HL-60/S4 (cell line): Measurements from ENCODE around the gene UBAC1.
"Not testable (repeated sequence)": the region's sequence is repeated elsewhere in the genome, so short reads cannot be mapped to it uniquely, and the experiment has no call there.

Experiments used
- in situ Hi-C: fragments of 300-500 bp; cut with MboI; formaldehyde crosslinking; loops from 2 replicates; pipeline ENCODE4 v1.14.3; 2022; ENCODE audit warnings: low sequenced_read_pairs

The UBAC1 gene

GRCh38 chr9:135943604-135944003 lies 17.6 kb downstream of the UBAC1 start:
- in situ Hi-C loops: not testable (repeated sequence)

- in situ Hi-C loops: no loop called here
Measured at GRCh38 chr9:135941288-135941995, 19.7 kb downstream of the UBAC1 start.

GRCh38 chr9:135939351-135940265 lies 21.6 kb downstream of the UBAC1 start:
- in situ Hi-C loops: no loop called here

DNA sequence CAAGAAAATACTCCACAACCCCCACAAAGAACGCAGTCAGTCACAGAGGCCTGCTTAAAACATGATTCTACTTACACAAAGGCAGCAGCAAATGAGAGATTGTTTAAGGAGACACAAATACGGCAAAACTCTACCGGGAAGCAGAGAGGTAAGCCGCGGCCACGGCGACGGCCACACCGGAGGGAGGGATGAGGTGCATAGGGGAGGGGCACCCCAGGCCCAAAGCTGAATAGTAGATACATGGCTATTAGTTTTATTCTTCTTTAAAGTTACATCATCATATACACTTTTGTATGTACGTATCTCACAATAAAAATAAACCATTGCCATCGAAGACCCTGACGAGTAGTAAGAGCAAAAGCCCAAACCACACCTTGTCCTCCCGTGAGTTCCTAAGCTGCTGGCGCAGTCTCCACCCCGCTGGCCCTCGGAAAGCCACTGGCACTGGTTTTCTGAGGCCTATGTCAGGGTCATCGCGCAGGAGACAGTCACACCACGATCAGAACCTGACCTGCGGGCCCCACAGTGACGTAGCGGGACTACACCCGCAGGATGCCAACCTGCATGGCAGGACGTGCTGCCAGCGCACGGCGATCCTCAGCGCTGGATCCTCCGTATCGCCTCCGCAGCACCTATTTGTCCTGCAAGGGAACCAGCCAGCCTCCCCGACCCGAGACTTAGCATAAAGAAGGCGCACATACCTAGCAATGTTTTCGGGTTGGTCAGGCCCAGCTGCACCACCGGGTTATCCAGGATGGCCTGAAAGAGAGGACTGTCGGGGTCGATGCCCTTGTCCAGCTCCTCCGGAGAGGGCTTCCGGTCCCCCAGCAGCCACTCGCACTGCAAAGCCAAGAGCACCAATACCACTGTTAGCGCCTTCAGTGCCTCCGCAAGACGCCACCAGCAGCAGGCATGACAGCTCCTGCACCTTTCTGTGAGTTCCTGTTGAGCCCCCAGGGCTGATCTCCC lies 23.4 kb downstream of the UBAC1 start:
- in situ Hi-C loops: no loop called here

- in situ Hi-C loops: no loop called here
Measured at GRCh38 chr9:135933114-135933513, 28.1 kb downstream of the UBAC1 start.

- in situ Hi-C loops: no loop called here
Measured at GRCh38 chr9:135932656-135933055, 28.5 kb downstream of the UBAC1 start.

GRCh38 chr9:135931349-135931820 lies 29.8 kb downstream of the UBAC1 start:
- in situ Hi-C loops: no loop called here

DNA sequence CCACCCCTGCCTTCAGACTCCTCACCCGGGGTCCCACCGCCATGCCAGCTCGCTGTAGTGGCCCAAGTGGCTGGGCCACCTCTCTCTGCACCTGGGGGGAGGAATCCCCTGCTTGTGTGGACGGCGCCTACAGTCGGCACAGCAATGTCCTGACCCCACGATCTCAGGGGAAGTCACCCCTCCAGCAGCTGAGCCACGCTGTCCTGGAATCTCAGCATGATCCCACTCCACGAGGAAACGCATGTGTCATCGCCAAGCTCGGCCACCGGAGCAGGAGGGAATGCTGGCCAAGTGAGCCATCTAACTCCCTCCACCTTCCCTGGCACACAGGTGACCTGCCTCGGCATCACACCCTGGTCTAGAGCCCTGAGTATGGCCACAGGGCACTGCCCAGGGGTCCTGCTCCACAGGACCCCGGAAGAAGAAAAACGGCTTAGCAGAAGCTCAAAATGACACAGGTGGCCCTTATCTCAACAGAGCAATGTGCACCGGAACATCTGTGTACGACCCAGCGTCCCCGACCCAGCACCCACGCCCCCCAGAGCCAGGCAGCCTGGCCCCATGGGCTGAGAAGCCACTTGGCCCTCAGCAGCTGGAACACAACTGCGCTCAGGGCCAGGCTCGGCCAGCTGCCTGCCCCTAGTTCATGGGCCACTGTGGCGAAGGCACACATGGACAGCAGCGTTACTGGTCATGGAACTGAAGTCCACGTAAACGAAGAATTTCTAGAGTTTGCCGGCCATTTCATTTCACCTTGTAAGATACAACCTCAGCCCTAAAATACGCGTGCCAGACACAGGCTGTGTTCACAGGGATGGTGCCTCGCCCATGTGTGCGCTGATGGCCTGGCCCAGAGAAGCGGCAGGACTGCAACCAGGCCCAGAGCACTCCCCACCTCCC lies 30.5 kb downstream of the UBAC1 start:
- in situ Hi-C loops: no loop called here

DNA sequence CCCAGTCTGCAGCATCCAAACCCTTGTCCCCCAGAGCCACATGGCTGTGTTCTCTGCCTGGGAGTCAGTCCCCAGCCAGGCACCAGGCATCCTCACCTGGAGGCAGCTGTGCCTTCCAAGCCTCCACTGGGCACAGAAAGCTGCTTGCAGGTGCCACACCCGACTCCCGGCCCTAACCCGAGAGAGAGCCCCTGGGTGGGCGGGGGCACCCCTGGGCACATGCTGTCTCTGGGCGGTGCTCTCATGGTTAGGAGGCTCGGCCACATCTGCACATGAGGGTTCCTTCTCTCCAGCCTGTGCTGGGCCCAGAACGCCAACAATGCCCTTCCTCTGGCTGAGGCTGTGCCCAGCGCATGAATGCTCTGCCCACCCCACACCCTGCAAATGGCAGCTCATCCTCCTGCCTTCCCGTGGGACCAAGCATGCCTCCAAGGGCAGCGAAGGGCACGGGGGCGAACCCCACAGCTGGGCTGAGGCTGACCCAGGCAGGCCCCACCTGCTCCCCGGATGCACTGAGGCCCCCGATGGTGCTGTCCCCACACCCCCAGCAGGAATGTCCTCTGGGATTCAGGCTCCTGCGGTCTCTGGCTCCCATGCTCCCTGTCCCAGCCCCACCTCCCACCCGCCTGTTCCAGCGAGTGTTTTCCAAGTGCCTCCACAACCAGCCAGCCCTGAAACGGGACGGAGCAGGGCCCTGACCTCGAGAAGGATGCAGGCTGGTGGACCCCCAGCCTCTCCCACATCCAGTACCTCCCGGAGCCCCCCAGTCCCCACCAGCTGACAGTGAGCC lies 31.3 kb downstream of the UBAC1 start:
- in situ Hi-C loops: no loop called here

- in situ Hi-C loops: no loop called here
Measured at GRCh38 chr9:135928731-135929655, 32.2 kb downstream of the UBAC1 start.

GRCh38 chr9:135928074-135928730 lies 33.0 kb downstream of the UBAC1 start:
- in situ Hi-C loops: no loop called here

DNA sequence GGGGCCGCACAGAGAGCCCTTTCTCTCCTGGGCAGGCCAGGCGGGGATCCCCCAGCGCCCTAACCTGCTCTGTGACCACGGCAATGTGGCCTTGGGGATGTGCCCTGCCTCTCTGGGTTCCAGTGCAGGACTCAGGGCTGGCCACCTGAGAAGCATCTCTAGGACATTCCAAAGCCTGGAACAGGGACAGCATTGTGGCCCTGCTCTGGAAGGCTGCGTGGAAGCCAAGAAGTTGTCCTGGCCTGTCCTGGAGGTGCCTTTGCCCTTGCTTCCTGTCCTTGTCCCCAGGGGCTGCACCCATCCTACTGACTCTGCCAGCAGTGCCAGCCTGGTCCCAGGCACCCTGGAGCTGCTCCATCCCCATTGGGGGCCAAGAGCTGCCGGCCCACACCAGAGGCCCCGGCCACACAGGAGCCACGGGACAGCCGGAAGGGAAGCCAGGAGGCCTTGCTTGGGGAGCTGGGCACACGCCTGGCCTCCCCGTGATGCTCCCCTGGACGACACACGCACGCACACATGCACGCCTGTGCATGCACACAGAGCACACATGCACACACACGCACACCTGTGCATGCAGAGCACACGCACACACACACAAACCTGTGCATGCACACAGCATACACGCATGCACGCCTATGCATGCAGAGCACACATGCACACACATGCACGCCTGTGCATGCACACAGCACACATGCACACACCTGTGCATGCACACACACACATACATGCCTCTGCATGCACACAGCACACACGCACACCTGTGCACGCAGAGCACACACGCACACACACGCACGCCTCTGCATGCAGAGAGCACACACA lies 33.8 kb downstream of the UBAC1 start:
- in situ Hi-C loops: no loop called here

DNA sequence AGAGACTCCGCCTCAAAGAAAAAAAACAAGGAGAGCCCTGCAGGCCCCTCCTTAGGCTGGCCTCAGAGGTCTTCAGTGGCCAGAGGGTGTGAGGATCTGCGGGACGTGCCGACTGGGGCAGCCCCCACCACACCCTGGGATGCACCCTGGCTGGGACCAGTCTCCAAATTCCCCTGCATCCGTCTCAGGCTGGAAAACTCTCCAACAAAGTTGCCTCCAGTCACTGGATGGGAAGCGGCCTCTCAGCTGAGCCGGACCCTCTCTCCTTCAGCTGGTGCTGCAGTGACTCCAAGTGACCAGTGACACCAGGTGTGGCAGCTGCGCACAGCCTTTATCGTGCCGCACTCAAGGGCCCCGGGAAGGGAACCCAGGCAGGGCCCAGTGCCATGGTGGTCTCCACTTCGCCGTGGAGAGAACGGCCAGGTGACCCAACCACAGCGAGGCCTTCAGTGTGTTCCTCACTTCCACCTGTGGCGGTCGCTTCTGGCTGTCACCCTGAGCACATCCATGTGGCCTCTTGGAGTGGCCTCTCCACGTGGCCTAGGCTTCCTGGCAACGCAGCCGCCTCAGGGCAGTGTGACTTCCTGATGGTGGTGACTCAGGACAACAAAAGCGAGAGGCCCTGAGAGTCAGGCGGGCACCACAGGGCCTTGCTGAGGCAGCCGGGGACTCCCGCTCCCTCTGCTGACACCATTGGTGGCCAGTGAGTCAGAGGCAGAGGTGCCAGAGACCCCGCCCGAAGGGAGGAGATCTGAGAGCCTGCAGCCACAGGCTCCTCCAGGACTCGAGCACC lies 34.6 kb downstream of the UBAC1 start:
- in situ Hi-C loops: no loop called here

- in situ Hi-C loops: no loop called here
Measured at GRCh38 chr9:135925496-135926133, 35.6 kb downstream of the UBAC1 start.

GRCh38 chr9:135924628-135925338 lies 36.4 kb downstream of the UBAC1 start:
- in situ Hi-C loops: no loop called here
